Stomach (tissue), 9 donors: ENCODE results near the gene GPR62. TPM values are rescaled to one million over a fixed set of nuclear protein-coding genes. Genes with fewer than 3 reads are reported as not detected.
A peak's percentile ranks its signal among the peaks of the same experiment; 100 is the strongest.

ENCODE experiments used
- DNase-seq, 2 donors: peaks; one replicate each; pipeline versions ENCODE4 v3.0.0 to v3.0.0-alpha.2; 2013 to 2019
- H3K27ac ChIP-seq, 5 donors: fragments of 200-600 bp in 4 of 5; sonication (generic) in 4 of 5; one replicate each; pipeline ENCODE4 v1.5.1; 2013 to 2019; ENCODE audit warnings: mild to moderate bottlenecking in 1 of 5, moderate library complexity in 1 of 5
- H3K27me3 ChIP-seq, 3 donors: fragments of 200-600 bp; sonication (generic); one replicate each; pipeline ENCODE4 v1.5.1; 2017 to 2019; ENCODE audit warnings: mixed run types in 1 of 3
- H3K36me3 ChIP-seq, 4 donors: fragments of 200-600 bp; sonication (generic); 1 replicate in 3 of 4; 2 replicates in 1 of 4; pipeline ENCODE4 v1.5.1; 2016 to 2019
- H3K4me1 ChIP-seq, 4 donors: fragments of 200-600 bp; sonication (generic); one replicate each; pipeline ENCODE4 v1.5.1; 2016 to 2019
- H3K4me3 ChIP-seq, 4 donors: fragments of 200-600 bp; sonication (generic) in 3 of 4; one replicate each; pipeline ENCODE4 v1.5.1; 2016 to 2019; ENCODE audit warnings: mild to moderate bottlenecking in 1 of 4
- H3K9me3 ChIP-seq, 4 donors: fragments of 200-600 bp; sonication (generic); one replicate each; pipeline ENCODE4 v1.5.1; 2016 to 2019
- CTCF ChIP-seq, 7 experiments: fragments of 450-650 bp in 4 of 7; fragments of 200-600 bp in 3 of 7; sonication (generic) in 3 of 7; IDR thresholded peaks; one replicate each; pipeline ENCODE4 v1.5.1; 2016 to 2019; ENCODE audit warnings: antibody characterized with exemption in 7 of 7, control low read depth in 2 of 7, mild to moderate bottlenecking in 1 of 7
- EP300 ChIP-seq: sonication (generic); formaldehyde crosslinking; IDR thresholded peaks from one replicate; pipeline ENCODE4 v1.6.1; 2017; ENCODE audit warnings: antibody characterized with exemption
- POLR2A ChIP-seq, 4 donors: fragments of 450-650 bp; IDR thresholded peaks; one replicate each; pipeline ENCODE4 v1.6.1; 2016; ENCODE audit warnings: antibody characterized with exemption in 4 of 4, control low read depth in 2 of 4, mild to moderate bottlenecking in 1 of 4, moderate library complexity in 1 of 4
- POLR2AphosphoS5 ChIP-seq, 3 donors: sonication (generic); formaldehyde crosslinking; IDR thresholded peaks; one replicate each; pipeline ENCODE4 v1.6.1; 2016; ENCODE audit warnings: antibody characterized with exemption in 3 of 3
- WGBS, 5 donors: extraction: QIAGEN DNeasy Blood & Tissue Kit in 3 of 5; methylation state at CpG; one replicate each; pipeline versions ENCODE4 v1.1.5 to v1.1.7; 2013 to 2018; 5-methylcytosine and 5-hydroxymethylcytosine counted together
- intact Hi-C: fragments of 100-400 bp; cut with DNase I; formaldehyde crosslinking; loops from one replicate; pipeline ENCODE4 v1.15.1; 2023; ENCODE audit warnings: low total_unique reads
- polyA plus RNA-seq, 3 donors: library from polyadenylated mRNA; stranded (reverse); fragments of 200-250 nt; gene quantifications; one replicate each; pipeline ENCODE4 v1.2.3, GENCODE V29; 2013
- total RNA-seq, 5 donors: library from RNA; depleted of rRNA; stranded (reverse); fragments of >200 nt; gene quantifications; one replicate each; pipeline versions ENCODE4 v1.1.0 to v1.2.3, GENCODE V29; 2014 to 2016
- donor health status: healthy with polysubstance abuse.
- donor health status: Bipolar disorder and iron deficiency.
- donor health status: healthy.

Gene GPR62
- total and polyA plus RNA-seq, 8 donors: 0.25 TPM; not detected in 7

- peak within 1 kb of the TSS; percentile 83 to 95 (median 91) for H3K27ac ChIP-seq
- peak; percentile 56 to 92 (median 82) for TF ChIP-seq POLR2AphosphoS5 (IDR thresholded peaks at IDR 0.05)
- TF ChIP-seq POLR2A (IDR thresholded peaks at IDR 0.05): peak in 1 of 4 donors; percentile 21
- no peak for TF ChIP-seq EP300
- peak in 6 of 7 experiments; percentile 31 to 100 (median 99) for TF ChIP-seq CTCF (IDR thresholded peaks at IDR 0.05)
- intact Hi-C loops: loop anchor here (10.0 kb wide), 1 partner anchor 203 kb away; no protein-coding TSS in a partner anchor
- peak; percentile 100 for DNase-seq
- H3K4me1 ChIP-seq: peaks cover 26 to 36% (median 31%) of the 10 kb centered on the region in 4 donors
- peak within 1 kb of the TSS; percentile 70 to 97 (median 89) for H3K4me3 ChIP-seq
- WGBS, 5 donors: 1 to 2% (median 1%) methylated on average over 34 to 67 of the region's 67 CpGs
- H3K36me3 ChIP-seq: peaks cover 15 to 53% (median 42%) of the 10 kb centered on the region in 4 donors
- no peaks in the 10 kb centered on the region for H3K27me3 ChIP-seq
- no peaks in the 10 kb centered on the region for H3K9me3 ChIP-seq
Measured at GRCh38 chr3:51941798-51942602, 13.2 kb upstream of the GPR62 start, which contains the start of the genes PARP3 and RRP9. TSS of gene PARP3 (plus strand) at chr3:51942363. CDS start at chr3:51943356, 993 bp downstream. TSS of gene RRP9 (minus strand) at chr3:51941904. CDS start at chr3:51941867, 37 bp downstream.

GRCh38 chr3:51942603-51943450 is 12.4 kb upstream of the GPR62 start:
- intact Hi-C loops: loop anchor here (10.0 kb wide), 1 partner anchor 202 kb away; no protein-coding TSS in a partner anchor
- 29 to 43% (median 35%) methylated on average over 11 to 17 of the region's 17 CpGs for WGBS, 5 donors
- H3K4me3 ChIP-seq: peak overlapping the region; percentile 70 to 97 (median 89)

GRCh38 chr3:51943451-51944391 is 11.5 kb upstream of the GPR62 start:
- no peak for TF ChIP-seq POLR2AphosphoS5 (IDR thresholded peaks at IDR 0.05)
- TF ChIP-seq EP300: no peak
- TF ChIP-seq CTCF (IDR thresholded peaks at IDR 0.05): no peak
- TF ChIP-seq POLR2A (IDR thresholded peaks at IDR 0.05): no peak
- peak overlapping the region; percentile 83 to 95 (median 91) for H3K27ac ChIP-seq
- peaks cover 26 to 36% (median 31%) of the 10 kb centered on the region in 4 donors for H3K4me1 ChIP-seq
- WGBS, 5 donors: 91 to 96% (median 93%) methylated on average over 17 to 21 of the region's 21 CpGs
- H3K4me3 ChIP-seq: peak overlapping the region; percentile 70 to 97 (median 89)
- peaks cover 0 to 53% (median 40%) of the 10 kb centered on the region in 4 donors for H3K36me3 ChIP-seq
- no peaks in the 10 kb centered on the region for H3K27me3 ChIP-seq
- no peaks in the 10 kb centered on the region for H3K9me3 ChIP-seq
- peak in 1 of 2 donors; percentile 28 for DNase-seq
- intact Hi-C loops: loop anchor here (10.0 kb wide), 1 partner anchor 201 kb away; no protein-coding TSS in a partner anchor

More at GRCh38 chr3:51942603-51943450, 12.4 kb upstream of the GPR62 start:
- no peaks in the 10 kb centered on the region for H3K27me3 ChIP-seq
- H3K27ac ChIP-seq: peak overlapping the region; percentile 83 to 95 (median 91)
- DNase-seq: peak; percentile 67 to 81
- H3K9me3 ChIP-seq: no peaks in the 10 kb centered on the region
- TF ChIP-seq CTCF (IDR thresholded peaks at IDR 0.05): no peak
- peak in 2 of 3 donors; percentile 48 to 73 for TF ChIP-seq POLR2AphosphoS5 (IDR thresholded peaks at IDR 0.05)
- H3K36me3 ChIP-seq: peaks cover 7 to 53% (median 40%) of the 10 kb centered on the region in 4 donors
- peaks cover 26 to 36% (median 31%) of the 10 kb centered on the region in 4 donors for H3K4me1 ChIP-seq
